Esophagus muscularis mucosa (tissue), 4 donors: Measurements from ENCODE around the gene DRAP1.

ENCODE experiments used
- CTCF ChIP-seq, 3 experiments: fragments of 200-600 bp in 2 of 3; fragments of 450-650 bp in 1 of 3; sonication (generic) in 2 of 3; IDR thresholded peaks; one replicate each; pipeline ENCODE4 v1.5.1; 2017 to 2019; ENCODE audit warnings: antibody characterized with exemption in 3 of 3, mild to moderate bottlenecking in 2 of 3, moderate library complexity in 1 of 3
- EP300 ChIP-seq: sonication (generic); formaldehyde crosslinking; IDR thresholded peaks from one replicate; pipeline ENCODE4 v1.6.1; 2017; ENCODE audit warnings: antibody characterized with exemption
- POLR2A ChIP-seq: fragments of 450-650 bp; IDR thresholded peaks from one replicate; pipeline ENCODE4 v1.6.1; 2017; ENCODE audit warnings: antibody characterized with exemption, moderate library complexity, mild to moderate bottlenecking, low read depth
- POLR2AphosphoS5 ChIP-seq, 2 donors: sonication (generic); formaldehyde crosslinking; IDR thresholded peaks; one replicate each; pipeline ENCODE4 v1.6.1; 2017; ENCODE audit warnings: antibody characterized with exemption in 2 of 2

GRCh38 chr11:65900899-65901180 is 18.4 kb upstream of the DRAP1 start:
- TF ChIP-seq POLR2A (no peak), CTCF (IDR thresholded peaks at IDR 0.05) (no peak), POLR2AphosphoS5 (IDR thresholded peaks at IDR 0.05) (no peak), EP300 (no peak)
